Measurements from ENCODE around the gene COL24A1. TPM values are rescaled to one million over a fixed set of nuclear protein-coding genes. Genes with fewer than 3 reads are reported as not detected.

Gene COL24A1
- total RNA-seq, 1 donor from 2014 or later = not detected

- intact Hi-C loops (cut with micrococcal nuclease) = no loop called here
- H3K4me3 Mint-ChIP-seq = no peak overlapping the region
- ChIA-PET CTCF (no interaction called here), POLR2A (no interaction called here)
- ATAC-seq (ENCODE audit: low read depth) (no peak), DNase-seq (no peak)
- H3K27ac Mint-ChIP-seq = no peak overlapping the region
- H3K27me3 Mint-ChIP-seq = no peaks in the 10 kb centered on the region
- no peaks in the 10 kb centered on the region for H3K36me3 Mint-ChIP-seq (ENCODE audit: low read depth)
- TF ChIP-seq CTCF (IDR thresholded peaks at IDR 0.05) = no peak
- no peaks in the 10 kb centered on the region for H3K4me1 Mint-ChIP-seq
- no peaks in the 10 kb centered on the region for H3K9me3 Mint-ChIP-seq
Observed at GRCh38 chr1:85936470-85936869, 220.1 kb downstream of the COL24A1 start.

GRCh38 chr1:85936057-85936456 is 220.5 kb downstream of the COL24A1 start:
- no peak for TF ChIP-seq CTCF (IDR thresholded peaks at IDR 0.05)
- no peaks in the 10 kb centered on the region for H3K27me3 Mint-ChIP-seq
- no peaks in the 10 kb centered on the region for H3K4me1 Mint-ChIP-seq
- DNase-seq (no peak), ATAC-seq (ENCODE audit: low read depth) (no peak)
- intact Hi-C loops (cut with micrococcal nuclease) = no loop called here
- no peak overlapping the region for H3K27ac Mint-ChIP-seq
- no peaks in the 10 kb centered on the region for H3K36me3 Mint-ChIP-seq (ENCODE audit: low read depth)
- ChIA-PET POLR2A (no interaction called here), CTCF (no interaction called here)
- no peak overlapping the region for H3K4me3 Mint-ChIP-seq
- no peaks in the 10 kb centered on the region for H3K9me3 Mint-ChIP-seq

- no peak overlapping the region for H3K4me3 Mint-ChIP-seq
- intact Hi-C loops (cut with micrococcal nuclease) = no loop called here
- no peaks in the 10 kb centered on the region for H3K4me1 Mint-ChIP-seq
- no peaks in the 10 kb centered on the region for H3K27me3 Mint-ChIP-seq
- DNase-seq = no peak
- H3K9me3 Mint-ChIP-seq = no peaks in the 10 kb centered on the region
- H3K36me3 Mint-ChIP-seq (ENCODE audit: low read depth) = no peaks in the 10 kb centered on the region
- no peak overlapping the region for H3K27ac Mint-ChIP-seq
- CTCF ChIA-PET = no interaction called here
- TF ChIP-seq CTCF (IDR thresholded peaks at IDR 0.05) = no peak
- no peak for ATAC-seq (ENCODE audit: low read depth)
- POLR2A ChIA-PET = no interaction called here
Observed at GRCh38 chr1:85935234-85935633, 221.3 kb downstream of the COL24A1 start.

GRCh38 chr1:85934516-85934915 is 222.1 kb downstream of the COL24A1 start:
- H3K27ac Mint-ChIP-seq = no peak overlapping the region
- ChIA-PET CTCF (no interaction called here), POLR2A (no interaction called here)
- ATAC-seq (ENCODE audit: low read depth) = no peak
- no peaks in the 10 kb centered on the region for H3K4me1 Mint-ChIP-seq
- no peaks in the 10 kb centered on the region for H3K36me3 Mint-ChIP-seq (ENCODE audit: low read depth)
- H3K27me3 Mint-ChIP-seq = no peaks in the 10 kb centered on the region
- no peaks in the 10 kb centered on the region for H3K9me3 Mint-ChIP-seq
- no peak overlapping the region for H3K4me3 Mint-ChIP-seq
- no peak for TF ChIP-seq CTCF (IDR thresholded peaks at IDR 0.05)
- no peak for DNase-seq
- intact Hi-C loops (cut with micrococcal nuclease) = no loop called here

- no peak overlapping the region for H3K4me3 Mint-ChIP-seq
- no peaks in the 10 kb centered on the region for H3K27me3 Mint-ChIP-seq
- H3K27ac Mint-ChIP-seq = no peak overlapping the region
- ATAC-seq (ENCODE audit: low read depth) (no peak), DNase-seq (no peak)
- CTCF ChIA-PET = no interaction called here
- intact Hi-C loops (cut with micrococcal nuclease) = no loop called here
- no peaks in the 10 kb centered on the region for H3K9me3 Mint-ChIP-seq
- POLR2A ChIA-PET = no interaction called here
- no peaks in the 10 kb centered on the region for H3K4me1 Mint-ChIP-seq
- H3K36me3 Mint-ChIP-seq (ENCODE audit: low read depth) = no peaks in the 10 kb centered on the region
- no peak for TF ChIP-seq CTCF (IDR thresholded peaks at IDR 0.05)
Observed at GRCh38 chr1:85933961-85934360, 222.6 kb downstream of the COL24A1 start.
